H9 (cell line): ENCODE results near the gene TMEM14C. TPM values are rescaled to one million over a fixed set of nuclear protein-coding genes. Genes with fewer than 3 reads are reported as not detected.

Experiments used
- DNase-seq: peaks from one replicate; pipeline ENCODE4 v3.0.0-alpha.2; 2017
- H2AFZ ChIP-seq: one replicate; pipeline ENCODE4 v1.6.1; 2013; ENCODE audit warnings: mild to moderate bottlenecking, low read length, control low read depth, moderate library complexity
- H2AK5ac ChIP-seq: 2 replicates; pipeline ENCODE4 v1.6.1; 2013; ENCODE audit warnings: low read length, control low read depth, mixed read lengths; ENCODE audit not compliant: insufficient read length
- H2BK120ac ChIP-seq: one replicate; pipeline ENCODE4 v1.6.1; 2013; ENCODE audit warnings: low read depth, mild to moderate bottlenecking, low read length, control low read depth, inconsistent platforms; ENCODE audit not compliant: poor library complexity, severe bottlenecking
- H2BK12ac ChIP-seq: 2 replicates; pipeline ENCODE4 v1.6.1; 2013; ENCODE audit warnings: low read length, control low read depth, mixed read lengths, low read depth; ENCODE audit not compliant: insufficient read length
- H2BK15ac ChIP-seq: 2 replicates; pipeline ENCODE4 v1.6.1; 2013; ENCODE audit warnings: low read depth, low read length, control low read depth
- H2BK20ac ChIP-seq: one replicate; pipeline ENCODE4 v1.6.1; 2013; ENCODE audit warnings: low read depth, mild to moderate bottlenecking, low read length, control low read depth, inconsistent platforms; ENCODE audit not compliant: poor library complexity, severe bottlenecking
- H2BK5ac ChIP-seq: 2 replicates; pipeline ENCODE4 v1.6.1; 2013; ENCODE audit warnings: low read length, control low read depth, mixed read lengths; ENCODE audit not compliant: insufficient read length
- H3K14ac ChIP-seq: 2 replicates; pipeline ENCODE4 v1.6.1; 2013; ENCODE audit warnings: low read length, control low read depth; ENCODE audit not compliant: insufficient read depth
- H3K18ac ChIP-seq: 2 replicates; pipeline ENCODE4 v1.6.1; 2013; ENCODE audit warnings: low read depth, mild to moderate bottlenecking, mixed read lengths, low read length, control low read depth; ENCODE audit not compliant: insufficient read length
- H3K23ac ChIP-seq: 2 replicates; pipeline ENCODE4 v1.6.1; 2013; ENCODE audit warnings: low read length, control low read depth, mixed read lengths, low read depth; ENCODE audit not compliant: insufficient read length
- H3K23me2 ChIP-seq: 2 replicates; pipeline ENCODE4 v1.6.1; 2013; ENCODE audit warnings: low read depth, mild to moderate bottlenecking, mixed read lengths, low read length, control low read depth; ENCODE audit not compliant: insufficient read length, poor library complexity, severe bottlenecking
- H3K27ac ChIP-seq: 2 replicates; pipeline ENCODE4 v1.5.1; 2013; ENCODE audit warnings: low read length, control low read depth, mixed read lengths, low read depth; ENCODE audit not compliant: insufficient read length
- H3K27me3 ChIP-seq: 2 replicates; pipeline ENCODE4 v1.6.1; 2013; ENCODE audit warnings: low read length, control low read depth, inconsistent platforms; ENCODE audit not compliant: insufficient read depth
- H3K4ac ChIP-seq: 2 replicates; pipeline ENCODE4 v1.6.1; 2013; ENCODE audit warnings: low read depth, mild to moderate bottlenecking, control low read depth, inconsistent platforms, low read length, moderate library complexity
- H3K4me1 ChIP-seq: 2 replicates; pipeline ENCODE4 v1.6.1; 2013; ENCODE audit warnings: low read length, control low read depth, inconsistent platforms; ENCODE audit not compliant: insufficient read depth
- H3K4me2 ChIP-seq: 2 replicates; pipeline ENCODE4 v1.6.1; 2013; ENCODE audit warnings: low read length, control low read depth, mixed read lengths; ENCODE audit not compliant: insufficient read length, insufficient read depth
- H3K56ac ChIP-seq: 2 replicates; pipeline ENCODE4 v1.6.1; 2013; ENCODE audit warnings: low read depth, mild to moderate bottlenecking, mixed read lengths, low read length, control low read depth; ENCODE audit not compliant: insufficient read length
- H3K79me1 ChIP-seq: 2 replicates; pipeline ENCODE4 v1.6.1; 2013; ENCODE audit warnings: low read depth, mild to moderate bottlenecking, moderate library complexity, low read length, control low read depth, inconsistent platforms; ENCODE audit not compliant: insufficient read depth, poor library complexity, severe bottlenecking
- H3K79me2 ChIP-seq: 2 replicates; pipeline ENCODE4 v1.6.1; 2013; ENCODE audit warnings: low read length, control low read depth, inconsistent platforms; ENCODE audit not compliant: insufficient read depth
- H3K9ac ChIP-seq: 2 replicates; pipeline ENCODE4 v1.6.1; 2013; ENCODE audit warnings: low read length, control low read depth, mixed read lengths; ENCODE audit not compliant: insufficient read length; ENCODE audit errors: extremely low read depth
- H3K9me3 ChIP-seq: one replicate; pipeline ENCODE4 v1.6.1; 2013; ENCODE audit warnings: low read depth, low read length, inconsistent platforms; ENCODE audit not compliant: control insufficient read depth
- H3T11ph ChIP-seq: one replicate; pipeline ENCODE4 v1.6.1; 2013; ENCODE audit warnings: mild to moderate bottlenecking, low read length, control low read depth, inconsistent platforms
- H4K20me1 ChIP-seq: one replicate; pipeline ENCODE4 v1.6.1; 2013; ENCODE audit not compliant: control insufficient read depth, insufficient read length, insufficient read depth
- H4K5ac ChIP-seq: 2 replicates; pipeline ENCODE4 v1.6.1; 2013; ENCODE audit warnings: low read depth, mild to moderate bottlenecking, mixed read lengths, low read length, control low read depth; ENCODE audit not compliant: insufficient read length
- H4K8ac ChIP-seq: replicated peaks from 2 replicates; pipeline ENCODE4 v1.6.1; 2013; ENCODE audit warnings: low read length, control low read depth, mixed read lengths, low read depth; ENCODE audit not compliant: insufficient read length
- H4K91ac ChIP-seq: 2 replicates; pipeline ENCODE4 v1.6.1; 2013; ENCODE audit warnings: low read depth, mild to moderate bottlenecking, moderate library complexity, mixed read lengths, low read length, control low read depth; ENCODE audit not compliant: insufficient read length
- H3K27ac Mint-ChIP-seq, 3 experiments: 2 replicates in 2 of 3; 3 replicates in 1 of 3; pipeline ENCODE4 v1.8.0; 2020 to 2021; ENCODE audit warnings: mixed read lengths in 3 of 3, mild to moderate bottlenecking in 1 of 3, moderate library complexity in 1 of 3
- H3K27me3 Mint-ChIP-seq: 2 replicates; pipeline ENCODE4 v1.8.0; 2021; ENCODE audit warnings: low read depth, mild to moderate bottlenecking, moderate library complexity, mixed read lengths
- H3K36me3 Mint-ChIP-seq, 3 experiments: 2 replicates in 2 of 3; 3 replicates in 1 of 3; pipeline ENCODE4 v1.8.0; 2020 to 2021; ENCODE audit warnings: low read depth in 3 of 3, mixed read lengths in 3 of 3; ENCODE audit not compliant: insufficient read depth in 1 of 3
- H3K4me1 Mint-ChIP-seq, 2 experiments: 2 replicates each; pipeline ENCODE4 v1.8.0; 2020; ENCODE audit warnings: mixed read lengths in 2 of 2
- H3K4me3 Mint-ChIP-seq, 2 experiments: 2 replicates in 1 of 2; 3 replicates in 1 of 2; pipeline ENCODE4 v1.8.0; 2020 to 2021; ENCODE audit warnings: mild to moderate bottlenecking in 2 of 2, mixed read lengths in 2 of 2, moderate library complexity in 1 of 2
- H3K9me3 Mint-ChIP-seq, 2 experiments: 2 replicates in 1 of 2; 3 replicates in 1 of 2; pipeline ENCODE4 v1.8.0; 2020; ENCODE audit warnings: mild to moderate bottlenecking in 2 of 2, mixed read lengths in 2 of 2, moderate library complexity in 1 of 2
- CTCF ChIP-seq: fragments of 200-600 bp; sonication (generic); conservative IDR thresholded peaks from 3 replicates; pipeline ENCODE4 v1.8.0; 2021; ENCODE audit warnings: antibody characterized with exemption, mild to moderate bottlenecking
- WGBS: extraction: QIAGEN DNeasy Blood & Tissue Kit; methylation state at CpG from one replicate; pipeline ENCODE4 v1.1.7; 2013; ENCODE audit warnings: missing lambda C conversion rate, low lambda C conversion rate, mixed read lengths; ENCODE audit not compliant: insufficient read length; ENCODE audit errors: extremely low coverage; 5-methylcytosine and 5-hydroxymethylcytosine counted together
- total RNA-seq: library from RNA; stranded (reverse); gene quantifications from 2 replicates; pipeline ENCODE4 v1.2.1, GENCODE V29; 2021

The TMEM14C gene
- total RNA-seq, 1 experiment from 2014 or later, result 94.4 TPM

GRCh38 chr6:10746915-10747250 lies 24.0 kb downstream of the TMEM14C start:
- Histone ChIP-seq H2BK120ac (no peak overlapping the region), H2BK15ac (no peak overlapping the region), H2AFZ (no peak overlapping the region), H3K27ac (no peak overlapping the region), H3K9me3 (no peaks in the 10 kb centered on the region), H2AK5ac (no peak overlapping the region), H4K20me1 (no peaks in the 10 kb centered on the region), H3K18ac (no peak overlapping the region), H3K79me2 (peaks cover 18% of the 10 kb centered on the region; the same call in 1 of the 2 replicates), H3K23ac (no peak overlapping the region), H4K8ac (no peak overlapping the region), H2BK12ac (no peak overlapping the region), H4K91ac (no peak overlapping the region), H3K4me1 (peaks cover 4% of the 10 kb centered on the region), H4K5ac (no peak overlapping the region), H3K4ac (no peak overlapping the region), H2BK5ac (no peak overlapping the region), H2BK20ac (no peak overlapping the region), H3K27me3 (no peaks in the 10 kb centered on the region), H3K14ac (no peak overlapping the region), H3K23me2 (peaks cover 3% of the 10 kb centered on the region), H3K4me2 (peak overlapping the region; percentile 53), H3K9ac (no peak overlapping the region), H3T11ph (no peak overlapping the region), H3K56ac (no peak overlapping the region), H3K79me1 (peaks cover 5% of the 10 kb centered on the region)
- Mint-ChIP-seq H3K27me3 (no peaks in the 10 kb centered on the region), H3K4me3 (peak overlapping the region; percentile 94 to 97), H3K36me3 (peaks cover 9 to 31% (median 27%) of the 10 kb centered on the region in 3 experiments; a peak in 6 of 7 replicates), H3K27ac (peak overlapping the region; percentile 4 to 93 (median 19); a peak in 4 of 7 replicates), H3K9me3 (no peaks in the 10 kb centered on the region), H3K4me1 (peaks cover 23 to 33% of the 10 kb centered on the region in 2 experiments)
- TF ChIP-seq CTCF, result no peak
- WGBS, result no CpG with 5 or more reads among the region's 9 CpGs
- DNase-seq, result no peak
